Uterus (tissue), 4 donors: ENCODE results near the gene FAM120A. TPM values are rescaled to one million over a fixed set of nuclear protein-coding genes. Genes with fewer than 3 reads are reported as not detected.
"Not testable (repeated sequence)": the region's sequence is repeated elsewhere in the genome, so short reads cannot be mapped to it uniquely, and the experiment has no call there.

ENCODE experiments used
- DNase-seq, 2 donors: peaks; one replicate each; pipeline ENCODE4 v3.0.0-alpha.2; 2019 to 2020
- H3K27ac ChIP-seq, 2 donors: fragments of 200-600 bp; sonication (generic); 1 replicate in 1 of 2; 2 replicates in 1 of 2; pipeline ENCODE4 v1.5.1; 2016 to 2018
- H3K27me3 ChIP-seq, 2 donors: fragments of 200-600 bp; sonication (generic); one replicate each; pipeline ENCODE4 v1.5.1; 2018 to 2019; ENCODE audit warnings: control low read depth in 1 of 2
- H3K36me3 ChIP-seq, 2 donors: fragments of 200-600 bp; sonication (generic); one replicate each; pipeline ENCODE4 v1.5.1; 2019; ENCODE audit warnings: control low read depth in 1 of 2
- H3K4me1 ChIP-seq, 2 donors: fragments of 200-600 bp; sonication (generic); one replicate each; pipeline ENCODE4 v1.5.1; 2018 to 2019; ENCODE audit warnings: control low read depth in 1 of 2
- H3K4me3 ChIP-seq, 2 donors: fragments of 200-600 bp; sonication (generic); 1 replicate in 1 of 2; 2 replicates in 1 of 2; pipeline ENCODE4 v1.5.1; 2018 to 2019; ENCODE audit warnings: mild to moderate bottlenecking in 1 of 2
- H3K9me3 ChIP-seq, 2 donors: fragments of 200-600 bp; sonication (generic); one replicate each; pipeline ENCODE4 v1.5.1; 2019; ENCODE audit warnings: control low read depth in 1 of 2
- POLR2A ChIP-seq, 2 donors: fragments of 450-650 bp; IDR thresholded peaks; one replicate each; pipeline ENCODE4 v1.6.1; 2016; ENCODE audit warnings: antibody characterized with exemption in 2 of 2, mild to moderate bottlenecking in 1 of 2, moderate library complexity in 1 of 2
- intact Hi-C: fragments of 100-400 bp; cut with DNase I; formaldehyde crosslinking; loops from one replicate; pipeline ENCODE4 v1.15.1; 2023; ENCODE audit warnings: low total_unique reads
- total RNA-seq, 4 donors: library from RNA; depleted of rRNA in 3 of 4; stranded (reverse); fragments of >200 nt in 3 of 4; gene quantifications; one replicate each; pipeline versions ENCODE4 v1.1.0 to v1.2.4, GENCODE V29; 2014 to 2023
- TF ChIP-seq, protein P1 (sequence below), 4 experiments: fragments of 200-600 bp in 2 of 4; fragments of 450-650 bp in 2 of 4; sonication (generic) in 2 of 4; IDR thresholded peaks; one replicate each; pipeline ENCODE4 v1.5.1; 2016 to 2019; ENCODE audit warnings: antibody characterized with exemption in 4 of 4, mild to moderate bottlenecking in 2 of 4, moderate library complexity in 1 of 4
- donor health status: DM: yes; HTN: yes; CAD: no.

Gene FAM120A
- total RNA-seq, 4 donors from 2014 or later = 36.8 to 110 (median 103) TPM

DNA sequence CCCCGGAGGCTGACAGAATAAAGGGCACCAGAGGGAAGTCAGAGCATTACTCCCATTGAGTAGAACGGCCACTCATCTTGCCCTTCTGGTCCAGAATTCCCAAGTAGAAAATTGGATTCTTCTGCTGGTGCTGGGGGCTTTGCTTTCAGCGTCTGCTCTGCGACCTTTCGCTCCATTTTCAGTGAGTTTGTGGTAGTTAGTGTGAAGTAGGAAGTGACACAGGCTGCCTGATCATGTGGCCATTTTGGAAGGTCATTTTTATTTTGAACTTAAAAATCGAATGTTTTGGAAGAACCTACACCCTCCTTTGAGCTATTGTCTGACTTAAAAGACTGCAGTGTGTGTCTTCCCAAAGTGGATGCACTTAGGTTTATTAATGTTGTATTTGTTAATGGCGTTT is 58.6 kb downstream of the FAM120A start:
- H3K4me1 ChIP-seq = no peaks in the 10 kb centered on the region
- intact Hi-C loops = no loop called here

DNA sequence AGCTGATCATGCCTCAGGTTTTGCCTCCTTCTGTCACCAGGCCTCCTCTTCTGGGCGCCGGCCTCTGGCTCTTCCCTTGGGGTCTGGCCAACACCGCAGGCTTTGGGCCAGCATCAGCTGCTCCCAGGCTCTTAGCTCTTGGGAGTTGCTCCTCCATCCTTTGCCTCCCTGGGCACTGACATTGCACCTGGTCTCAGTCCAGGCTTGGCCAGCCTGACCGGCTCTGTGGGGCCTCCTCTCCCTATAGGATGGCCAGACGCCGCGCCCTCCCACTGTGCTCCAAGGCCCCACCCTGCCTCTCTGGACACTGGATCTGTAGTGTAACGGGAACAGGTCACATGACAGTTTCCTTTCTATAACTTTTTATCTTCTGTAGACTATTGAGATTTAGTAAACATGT is 59.7 kb downstream of the FAM120A start:
- H3K4me1 ChIP-seq, H3K27me3 ChIP-seq, H3K9me3 ChIP-seq, H3K4me3 ChIP-seq, H3K36me3 ChIP-seq, intact Hi-C loops: not testable (repeated sequence)
- peak overlapping the region in 1 of 2 donors; percentile 8 for H3K27ac ChIP-seq
- DNase-seq = peak; percentile 50 to 67

More for the DNA sequence above, 58.6 kb downstream of the FAM120A start:
- H3K4me3 ChIP-seq = no peak overlapping the region
- DNase-seq = no peak
- H3K9me3 ChIP-seq = no peaks in the 10 kb centered on the region
- no peaks in the 10 kb centered on the region for H3K27me3 ChIP-seq
- H3K36me3 ChIP-seq = no peaks in the 10 kb centered on the region
- TF ChIP-seq, protein P1, sequence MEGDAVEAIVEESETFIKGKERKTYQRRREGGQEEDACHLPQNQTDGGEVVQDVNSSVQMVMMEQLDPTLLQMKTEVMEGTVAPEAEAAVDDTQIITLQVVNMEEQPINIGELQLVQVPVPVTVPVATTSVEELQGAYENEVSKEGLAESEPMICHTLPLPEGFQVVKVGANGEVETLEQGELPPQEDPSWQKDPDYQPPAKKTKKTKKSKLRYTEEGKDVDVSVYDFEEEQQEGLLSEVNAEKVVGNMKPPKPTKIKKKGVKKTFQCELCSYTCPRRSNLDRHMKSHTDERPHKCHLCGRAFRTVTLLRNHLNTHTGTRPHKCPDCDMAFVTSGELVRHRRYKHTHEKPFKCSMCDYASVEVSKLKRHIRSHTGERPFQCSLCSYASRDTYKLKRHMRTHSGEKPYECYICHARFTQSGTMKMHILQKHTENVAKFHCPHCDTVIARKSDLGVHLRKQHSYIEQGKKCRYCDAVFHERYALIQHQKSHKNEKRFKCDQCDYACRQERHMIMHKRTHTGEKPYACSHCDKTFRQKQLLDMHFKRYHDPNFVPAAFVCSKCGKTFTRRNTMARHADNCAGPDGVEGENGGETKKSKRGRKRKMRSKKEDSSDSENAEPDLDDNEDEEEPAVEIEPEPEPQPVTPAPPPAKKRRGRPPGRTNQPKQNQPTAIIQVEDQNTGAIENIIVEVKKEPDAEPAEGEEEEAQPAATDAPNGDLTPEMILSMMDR (IDR thresholded peaks at IDR 0.05) = no peak
- TF ChIP-seq POLR2A (IDR thresholded peaks at IDR 0.05) = no peak
- H3K27ac ChIP-seq = no peak overlapping the region

DNA sequence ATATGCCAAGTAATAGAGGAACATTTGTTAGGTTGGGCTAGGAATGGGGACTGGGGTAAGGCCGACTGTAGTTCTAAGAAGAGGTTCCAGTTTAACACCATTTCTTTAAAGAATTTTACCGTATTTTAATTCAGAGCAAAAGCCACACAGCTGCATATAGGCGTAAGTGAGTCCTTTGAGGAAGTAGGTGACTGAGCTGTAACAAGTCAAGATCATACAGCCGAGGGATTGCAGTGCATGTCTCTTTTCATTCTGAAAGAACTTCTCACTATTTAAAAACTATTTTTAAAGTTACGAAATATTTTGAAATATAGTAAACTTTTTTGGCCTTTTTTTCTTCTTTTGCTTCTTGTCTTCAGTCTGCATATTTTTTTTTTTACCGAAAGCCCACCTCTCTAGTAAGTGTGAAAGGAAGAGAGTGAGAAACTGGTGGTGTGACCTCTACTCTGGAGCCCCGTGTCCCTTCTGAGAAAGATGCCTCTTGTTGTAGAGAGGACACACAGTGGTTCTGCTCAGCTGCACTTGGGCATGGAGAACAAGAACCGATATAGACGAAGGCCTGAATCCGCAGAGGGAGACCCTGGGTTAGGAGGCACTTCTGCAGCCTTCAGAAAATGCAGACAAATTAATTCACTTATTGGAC is 60.8 kb downstream of the FAM120A start:
- H3K36me3 ChIP-seq, H3K27me3 ChIP-seq, H3K9me3 ChIP-seq, H3K4me1 ChIP-seq, DNase-seq, H3K4me3 ChIP-seq, intact Hi-C loops, H3K27ac ChIP-seq: not testable (repeated sequence)

DNA sequence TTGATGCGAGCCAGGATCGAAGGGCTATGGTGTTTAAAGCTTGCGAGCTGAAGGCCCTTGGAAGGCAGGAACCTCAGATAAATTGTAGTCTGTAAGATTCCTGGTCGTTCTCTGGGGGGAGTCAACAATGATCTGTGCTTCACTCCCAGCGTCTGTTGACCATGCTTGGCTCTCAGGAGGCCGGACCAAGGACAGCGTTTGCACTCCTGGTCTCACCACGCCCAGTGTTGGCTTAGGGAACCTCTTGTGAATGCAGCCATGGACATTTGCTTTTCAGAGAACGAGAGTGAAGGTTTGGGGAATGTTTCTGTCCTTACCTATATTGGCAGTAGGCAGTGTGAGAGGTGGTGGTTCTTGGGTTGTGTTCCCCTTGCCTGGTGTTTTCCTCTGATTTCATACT is 62.1 kb downstream of the FAM120A start:
- Histone ChIP-seq H3K27me3 (no peaks in the 10 kb centered on the region), H3K36me3 (no peaks in the 10 kb centered on the region), H3K9me3 (no peaks in the 10 kb centered on the region), H3K4me1 (no peaks in the 10 kb centered on the region), H3K27ac (no peak overlapping the region), H3K4me3 (no peak overlapping the region)
- no peak for DNase-seq
- TF ChIP-seq POLR2A (IDR thresholded peaks at IDR 0.05) = no peak
- TF ChIP-seq, protein P1 (IDR thresholded peaks at IDR 0.05) = no peak
- intact Hi-C loops = no loop called here

DNA sequence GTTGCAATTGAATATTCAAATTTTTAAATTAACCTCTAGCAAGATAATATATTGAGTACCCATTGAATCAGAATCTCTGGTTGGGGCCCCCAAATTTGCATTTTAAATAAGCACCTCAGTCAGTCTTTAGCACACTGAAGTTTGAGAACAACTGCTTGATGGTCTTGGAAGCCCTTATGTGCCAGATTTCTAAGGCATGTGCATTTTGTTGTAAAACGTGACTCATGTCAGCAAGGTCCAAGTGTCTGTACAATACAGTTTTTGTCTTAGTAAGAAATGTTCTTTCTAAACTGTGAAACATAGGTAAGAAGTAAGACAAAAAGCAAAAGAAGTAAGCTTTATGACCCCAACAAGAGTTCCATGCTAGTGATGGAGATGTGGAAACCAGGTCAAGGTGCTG is 65.8 kb downstream of the FAM120A start:
- no peaks in the 10 kb centered on the region for H3K9me3 ChIP-seq
- H3K27me3 ChIP-seq = no peaks in the 10 kb centered on the region
- no peak overlapping the region for H3K4me3 ChIP-seq
- H3K4me1 ChIP-seq = no peaks in the 10 kb centered on the region
- no peaks in the 10 kb centered on the region for H3K36me3 ChIP-seq
- intact Hi-C loops = no loop called here
- no peak for DNase-seq
- H3K27ac ChIP-seq = no peak overlapping the region
- TF ChIP-seq, protein P1 (IDR thresholded peaks at IDR 0.05) = no peak
- no peak for TF ChIP-seq POLR2A (IDR thresholded peaks at IDR 0.05)

DNA sequence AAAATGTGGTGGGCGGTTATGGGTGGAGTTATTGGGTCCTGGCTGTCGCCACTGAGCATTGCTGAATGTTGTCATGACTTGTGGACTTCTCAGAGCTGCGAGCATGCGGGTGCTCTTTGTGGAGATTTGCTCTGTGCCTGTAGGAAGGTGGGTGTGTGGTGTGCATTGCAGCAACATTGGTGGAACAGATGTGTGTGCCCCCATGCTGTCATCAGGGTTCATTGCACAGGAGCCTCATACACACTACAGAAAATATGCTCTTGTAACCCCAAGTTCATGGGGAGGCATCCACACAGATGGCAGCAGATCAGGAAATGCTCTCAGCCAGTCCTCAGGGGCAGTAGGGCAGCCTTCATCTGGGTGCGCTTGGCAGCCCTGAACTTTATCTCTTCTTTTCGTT is 69.0 kb downstream of the FAM120A start:
- Histone ChIP-seq H3K9me3 (no peaks in the 10 kb centered on the region), H3K4me1 (no peaks in the 10 kb centered on the region), H3K36me3 (no peaks in the 10 kb centered on the region), H3K4me3 (no peak overlapping the region), H3K27ac (no peak overlapping the region), H3K27me3 (no peaks in the 10 kb centered on the region)
- intact Hi-C loops = no loop called here
- TF ChIP-seq POLR2A (IDR thresholded peaks at IDR 0.05) = no peak
- TF ChIP-seq, protein P1 (IDR thresholded peaks at IDR 0.05) = no peak
- DNase-seq = no peak
